AG04449 (cell line): ENCODE data around the gene MET.

Experiments
- CTCF ChIA-PET: fragments of 350-600 bp; formaldehyde crosslinking; extraction: SDS; loops from one replicate; lab custom pipeline; 2021; ENCODE audit warnings: antibody characterized with exemption; lab: Yijun Ruan, JAX
- POLR2A ChIA-PET: fragments of 400-600, 350-600 bp; formaldehyde crosslinking; extraction: SDS; loops from one replicate; lab custom pipeline; 2020; ENCODE audit warnings: antibody characterized with exemption, inconsistent platforms; lab: Yijun Ruan, JAX
- DNase-seq: peaks from one replicate; pipeline ENCODE4 v3.0.0-alpha.2; 2010; ENCODE audit warnings: low read depth, low spot score
- H3K4me3 ChIP-seq: 2 replicates; pipeline ENCODE4 v1.5.1; 2011; ENCODE audit warnings: low read depth, mild to moderate bottlenecking, control low read depth, low read length
- CTCF ChIP-seq: IDR thresholded peaks from one replicate; pipeline ENCODE4 v1.5.1; 2011; ENCODE audit warnings: mild to moderate bottlenecking, moderate library complexity, low read length, control low read depth, inconsistent platforms; ENCODE audit not compliant: insufficient read depth; ENCODE audit errors: missing control alignments

The MET gene

GRCh38 chr7:116728413-116728812, 56.4 kb downstream of the MET start:
- TF ChIP-seq CTCF, result no peak
- CTCF ChIA-PET, result interaction anchor here (1.2 kb wide), 1 partner anchor 11 kb away, joined by 6 read pairs; no protein-coding TSS in a partner anchor
- H3K4me3 ChIP-seq, result no peak overlapping the region
- POLR2A ChIA-PET, result no interaction called here
- no peak for DNase-seq

GRCh38 chr7:116730097-116731022, 58.4 kb downstream of the MET start:
- DNase-seq, result no peak
- ChIA-PET CTCF (interaction anchor here (1.1 to 1.3 kb wide), 2 partner anchors 10 to 139 kb away, joined by 3 read pairs; no protein-coding TSS in a partner anchor), POLR2A (no interaction called here)
- no peak overlapping the region for H3K4me3 ChIP-seq
- TF ChIP-seq CTCF, result no peak

GRCh38 chr7:116731023-116731395, 59.0 kb downstream of the MET start:
- no peak overlapping the region for H3K4me3 ChIP-seq
- CTCF ChIA-PET, result interaction anchor here (1.3 kb wide), 1 partner anchor 9 kb away, joined by 3 read pairs; no protein-coding TSS in a partner anchor
- TF ChIP-seq CTCF, result no peak
- no peak for DNase-seq
- POLR2A ChIA-PET, result no interaction called here

- H3K4me3 ChIP-seq, result no peak overlapping the region
- DNase-seq, result no peak
- TF ChIP-seq CTCF, result no peak
- ChIA-PET CTCF (interaction anchor here (1.3 to 1.5 kb wide), 2 partner anchors 8 to 79 kb away, joined by 3 to 4 read pairs; no protein-coding TSS in a partner anchor), POLR2A (no interaction called here)
Observed at GRCh38 chr7:116731445-116732335, 59.7 kb downstream of the MET start.

DNA sequence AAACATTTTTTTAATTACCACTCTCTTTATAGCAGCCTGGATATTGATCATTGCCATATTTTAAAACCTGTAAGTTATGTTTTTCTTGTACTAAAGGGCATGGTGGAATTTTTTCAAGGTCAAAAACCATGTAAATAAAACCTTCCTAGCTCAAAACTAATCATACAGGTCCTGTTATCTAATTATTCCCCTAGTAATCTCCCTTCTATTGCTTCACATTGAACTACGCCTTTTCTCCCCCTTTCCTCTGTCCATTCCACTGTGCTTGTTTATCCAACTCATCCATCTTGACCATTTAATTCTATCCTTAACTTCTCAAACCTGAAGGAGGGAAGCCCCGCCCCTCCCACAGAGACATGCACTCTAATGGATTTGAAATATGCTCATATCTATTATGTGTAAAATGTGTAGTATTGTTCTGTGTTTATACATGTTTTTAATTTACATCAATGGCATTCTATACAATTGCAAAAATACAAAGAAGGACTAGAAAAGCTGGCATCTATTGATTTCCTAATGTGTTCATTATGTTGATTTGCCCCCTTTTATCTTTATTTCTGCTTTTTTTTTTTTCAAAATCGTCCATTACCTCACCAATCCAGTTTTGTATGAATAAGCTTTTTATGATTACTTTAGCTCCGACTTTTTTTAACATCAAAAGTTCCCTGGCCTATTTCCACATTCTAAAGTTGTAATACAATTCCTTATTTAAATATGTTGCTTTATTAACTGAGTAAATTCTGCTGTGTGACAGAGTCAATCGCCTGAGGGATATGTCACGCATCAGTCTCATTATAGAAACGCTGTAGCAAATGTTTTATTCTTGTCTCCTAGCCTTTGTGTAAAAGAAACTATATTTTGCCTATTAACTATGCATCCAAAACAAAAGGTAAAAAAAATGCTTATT, 61.0 kb downstream of the MET start:
- no peak for TF ChIP-seq CTCF
- DNase-seq, result no peak
- no peak overlapping the region for H3K4me3 ChIP-seq
- CTCF ChIA-PET, result interaction anchor here (1.3 to 1.5 kb wide), 2 partner anchors 16 to 78 kb away, joined by 3 to 4 read pairs; no protein-coding TSS in a partner anchor
- POLR2A ChIA-PET, result no interaction called here
